HepG2 (cell line): ENCODE results near the gene PNN. TPM values are rescaled to one million over a fixed set of nuclear protein-coding genes. Genes with fewer than 3 reads are reported as not detected.

Source experiments
- CBX2 ChIP-seq, 2 experiments: fragments of 200-600 bp in 1 of 2; sonication (generic); formaldehyde crosslinking in 1 of 2; IDR thresholded peaks; 2 replicates each; pipeline versions ENCODE4 v1.7.0 to v1.8.1; 2018 to 2022; ENCODE audit warnings: low read depth in 2 of 2, low read length in 1 of 2, mild to moderate bottlenecking in 1 of 2, missing genetic modification reagents in 1 of 2
- ELK4 ChIP-seq: sonication (generic); formaldehyde crosslinking; IDR thresholded peaks from 2 replicates; pipeline ENCODE4 v1.9.0; 2021; ENCODE audit warnings: missing genetic modification reagents, borderline replicate concordance
- GPBP1L1 ChIP-seq: sonication (generic); formaldehyde crosslinking; IDR thresholded peaks from 2 replicates; pipeline ENCODE4 v1.5.0; 2020; ENCODE audit warnings: mild to moderate bottlenecking, missing genetic modification reagents
- KDM3A ChIP-seq: IDR thresholded peaks from 2 replicates; pipeline ENCODE4 v1.6.1; 2018; ENCODE audit warnings: low read depth, missing compliant biosample characterization
- MAFK ChIP-seq, 2 experiments: IDR thresholded peaks in 1 of 2; conservative IDR thresholded peaks in 1 of 2; 2 replicates each; pipeline ENCODE4 v1.6.1; 2011; ENCODE audit warnings: improper control_type of control experiment in 2 of 2, low read length in 2 of 2
- NR2C2 ChIP-seq: sonication (generic); formaldehyde crosslinking; IDR thresholded peaks from 2 replicates; pipeline ENCODE4 v1.4.0; 2020; ENCODE audit warnings: missing genetic modification reagents, mild to moderate bottlenecking, moderate library complexity, borderline replicate concordance
- NR2F6 ChIP-seq, 2 experiments: IDR thresholded peaks; 2 replicates each; pipeline ENCODE4 v1.6.1; 2016; ENCODE audit warnings: antibody characterized with exemption in 1 of 2, mild to moderate bottlenecking in 1 of 2
- PRDM10 ChIP-seq: sonication (generic); formaldehyde crosslinking; IDR thresholded peaks from 2 replicates; pipeline ENCODE4 v1.4.0; 2020; ENCODE audit warnings: low read depth, missing genetic modification reagents
- RBM39 ChIP-seq: fragments of 200-400 bp; formaldehyde crosslinking; IDR thresholded peaks from one replicate; pipeline ENCODE4 v1.6.1; 2018; ENCODE audit warnings: antibody characterized with exemption, mild to moderate bottlenecking, low read depth, low read length; ENCODE audit not compliant: poor library complexity, severe bottlenecking
- TERF1 ChIP-seq: sonication (generic); formaldehyde crosslinking; IDR thresholded peaks from 2 replicates; pipeline ENCODE4 v1.8.0; 2022; ENCODE audit warnings: mild to moderate bottlenecking, missing genetic modification reagents, moderate library complexity
- ZFP36L2 ChIP-seq: sonication (generic); formaldehyde crosslinking; IDR thresholded peaks from 2 replicates; pipeline ENCODE4 v1.4.0; 2020; ENCODE audit warnings: missing genetic modification reagents
- ZNF234 ChIP-seq: sonication (generic); formaldehyde crosslinking; conservative IDR thresholded peaks from 2 replicates; pipeline ENCODE4 v1.5.1; 2020; ENCODE audit warnings: mild to moderate bottlenecking, missing genetic modification reagents
- ZNF260 ChIP-seq: sonication (generic); formaldehyde crosslinking; IDR thresholded peaks from 2 replicates; pipeline ENCODE4 v1.4.0; 2020; ENCODE audit warnings: missing genetic modification reagents, low read depth, mild to moderate bottlenecking, borderline replicate concordance
- ZNF605 ChIP-seq: sonication (generic); formaldehyde crosslinking; IDR thresholded peaks from 2 replicates; pipeline ENCODE4 v1.8.0; 2022; ENCODE audit warnings: mild to moderate bottlenecking, missing genetic modification reagents
- ZNF777 ChIP-seq: sonication (generic); formaldehyde crosslinking; IDR thresholded peaks from 2 replicates; pipeline ENCODE4 v1.4.0; 2020; ENCODE audit warnings: missing genetic modification reagents
- ZNF839 ChIP-seq: sonication (generic); formaldehyde crosslinking; IDR thresholded peaks from 2 replicates; pipeline ENCODE4 v1.4.0; 2020; ENCODE audit warnings: missing genetic modification reagents, mild to moderate bottlenecking, borderline replicate concordance
- ZUFSP ChIP-seq: sonication (generic); formaldehyde crosslinking; IDR thresholded peaks from 2 replicates; pipeline ENCODE4 v1.9.0; 2021; ENCODE audit warnings: missing genetic modification reagents, mild to moderate bottlenecking, borderline replicate concordance
- polyA plus RNA-seq, 8 experiments: library from polyadenylated mRNA; depleted of rRNA in 3 of 8; stranded (reverse) in 7 of 8; unstranded in 1 of 8; fragments of >200 nt; fragmentation: Illumina TruSeq in 4 of 8; extraction: Trizol in 4 of 8; gene quantifications; 2 replicates each; pipeline versions ENCODE4 v1.2.1 to v1.2.3, GENCODE V29; 2011 to 2016; ENCODE audit warnings: low read depth in 4 of 8, missing spikeins in 1 of 8, mixed read lengths in 1 of 8; ENCODE audit not compliant: insufficient read depth in 1 of 8
- total RNA-seq, 5 experiments: library from RNA; depleted of rRNA; stranded (reverse); fragments of >200 nt; fragmentation: Illumina TruSeq; extraction: Trizol; gene quantifications; 2 replicates each; pipeline ENCODE4 v1.2.3, GENCODE V29; 2016; ENCODE audit warnings: low read depth in 1 of 5

The PNN gene
- total and polyA plus RNA-seq, 2 of the 13 experiments (the other 11 are each of a cell fraction or from before 2014, with no cell fraction given) = 58.0 to 214 TPM

GRCh38 chr14:39174560-39175444, at the start of gene PNN (continued):
- TF ChIP-seq ZFP36L2 (CRISPR knock-in tag) (no peak; the same call in 1 of the 2 replicates), CBX2 (IDR thresholded peaks at IDR 0.05; ENCODE audit: low read depth, low read length) (0 out of 2 replicates have a peak, but pooled peaks have one; percentile 46), CBX2 (CRISPR knock-in tag; IDR thresholded peaks at IDR 0.05; ENCODE audit: low read depth) (peak; percentile 43; the same call in 1 of the 2 replicates), ZNF839 (CRISPR knock-in tag) (no peak), ZNF234 (peak; percentile 2; the same call in 1 of the 2 replicates), PRDM10 (CRISPR knock-in tag) (peak; percentile 100), ZUFSP (CRISPR knock-in tag) (no peak), ELK4 (CRISPR knock-in tag) (peak; percentile 99; the same call in 1 of the 2 replicates), ZNF605 (CRISPR knock-in tag) (peak; percentile 93; the same call in 1 of the 2 replicates), NR2F6 (IDR thresholded peaks at IDR 0.05) (peak; percentile 94), NR2F6 (CRISPR knock-in tag; IDR thresholded peaks at IDR 0.05) (peak; percentile 95), GPBP1L1 (no peak), MAFK (conservative IDR thresholded peaks at IDR 0.05 in 1 of 2, IDR thresholded peaks at IDR 0.05 in 1 of 2; ENCODE audit: low read length in 2 of 2) (no peak), TERF1 (CRISPR knock-in tag) (no peak), ZNF777 (CRISPR knock-in tag) (no peak), KDM3A (peak; percentile 87; the same call in 1 of the 2 replicates), ZNF260 (no peak), RBM39 (peak; percentile 96), NR2C2 (peak; percentile 85)
